Fibroblast of pulmonary artery (primary cell): ENCODE results near the gene FFAR1.

Experiments
- DNase-seq: peaks from one replicate; pipeline ENCODE4 v3.0.0-alpha.2; 2010; ENCODE audit warnings: low read depth
- H3K4me3 ChIP-seq: replicated peaks from 2 replicates; pipeline ENCODE4 v1.5.1; 2011; ENCODE audit warnings: low read depth, mild to moderate bottlenecking, control low read depth, low read length, moderate library complexity
- CTCF ChIP-seq: IDR thresholded peaks from 2 replicates; pipeline ENCODE4 v1.5.1; 2011; ENCODE audit warnings: mild to moderate bottlenecking, control low read depth, low read length, inconsistent platforms; ENCODE audit errors: missing control alignments

Gene FFAR1

GRCh38 chr19:35347171-35347929 lies at the start of gene FFAR1:
Gene FFAR1 (plus strand): TSS chr19:35347902. CDS start chr19:35351552, 3,650 bp downstream.
- DNase-seq = no peak
- H3K4me3 ChIP-seq = no peak within 1 kb of the TSS
- no peak for TF ChIP-seq CTCF

GRCh38 chr19:35297922-35298321 lies 49.8 kb upstream of the FFAR1 start:
- DNase-seq = no peak
- H3K4me3 ChIP-seq = no peak overlapping the region

GRCh38 chr19:35298561-35298972 lies 49.1 kb upstream of the FFAR1 start:
- TF ChIP-seq CTCF = no peak

More at GRCh38 chr19:35297922-35298321, 49.8 kb upstream of the FFAR1 start:
- TF ChIP-seq CTCF = no peak

GRCh38 chr19:35299523-35300338 lies 48.0 kb upstream of the FFAR1 start:
- no peak overlapping the region for H3K4me3 ChIP-seq
- TF ChIP-seq CTCF = no peak
- DNase-seq = no peak

More at GRCh38 chr19:35298561-35298972, 49.1 kb upstream of the FFAR1 start:
- no peak for DNase-seq
- no peak overlapping the region for H3K4me3 ChIP-seq

GRCh38 chr19:35300339-35300649 lies 47.4 kb upstream of the FFAR1 start:
- no peak for TF ChIP-seq CTCF
- H3K4me3 ChIP-seq = no peak overlapping the region
- no peak for DNase-seq

GRCh38 chr19:35301961-35302360 lies 45.7 kb upstream of the FFAR1 start:
- H3K4me3 ChIP-seq = no peak overlapping the region
- TF ChIP-seq CTCF = no peak
- no peak for DNase-seq

GRCh38 chr19:35302446-35302845 lies 45.3 kb upstream of the FFAR1 start:
- DNase-seq = no peak
- no peak overlapping the region for H3K4me3 ChIP-seq
- no peak for TF ChIP-seq CTCF
